Medulla oblongata (tissue), 1 donor: ENCODE measurements around the gene RTP5.

Experiments
- DNase-seq: peaks from one replicate; pipeline ENCODE4 v3.0.0-alpha.2; 2015; ENCODE audit errors: extremely low spot score

RTP5 gene

DNA sequence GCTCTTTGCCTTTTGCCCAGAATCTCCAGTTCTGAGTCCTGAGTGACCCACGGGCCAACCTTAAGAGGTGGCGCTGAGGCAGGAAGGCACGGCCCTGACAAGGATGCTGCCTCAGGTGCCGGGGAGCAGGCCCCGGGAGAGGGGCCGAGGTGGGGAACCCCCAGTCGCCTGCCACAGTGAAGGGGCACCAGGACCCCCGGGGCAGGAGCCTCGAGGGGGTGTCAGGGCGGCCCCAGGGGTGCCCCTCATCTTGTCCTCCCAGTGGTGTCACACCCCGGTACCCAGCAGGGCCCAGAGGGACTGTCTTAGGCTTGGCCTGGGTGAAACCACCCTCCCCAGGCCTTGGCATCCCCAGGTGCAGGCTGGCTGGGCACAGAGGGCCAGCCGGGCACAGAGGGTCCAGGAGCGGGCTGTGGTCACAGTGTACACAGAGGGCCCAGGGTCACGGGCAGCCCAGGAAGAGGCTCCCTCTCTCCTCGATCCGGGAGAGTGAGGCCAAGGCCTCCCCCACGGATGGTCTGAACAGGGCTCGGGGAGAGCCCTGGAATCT lies 11.9 kb upstream of the RTP5 start:
- no peak for DNase-seq

DNA sequence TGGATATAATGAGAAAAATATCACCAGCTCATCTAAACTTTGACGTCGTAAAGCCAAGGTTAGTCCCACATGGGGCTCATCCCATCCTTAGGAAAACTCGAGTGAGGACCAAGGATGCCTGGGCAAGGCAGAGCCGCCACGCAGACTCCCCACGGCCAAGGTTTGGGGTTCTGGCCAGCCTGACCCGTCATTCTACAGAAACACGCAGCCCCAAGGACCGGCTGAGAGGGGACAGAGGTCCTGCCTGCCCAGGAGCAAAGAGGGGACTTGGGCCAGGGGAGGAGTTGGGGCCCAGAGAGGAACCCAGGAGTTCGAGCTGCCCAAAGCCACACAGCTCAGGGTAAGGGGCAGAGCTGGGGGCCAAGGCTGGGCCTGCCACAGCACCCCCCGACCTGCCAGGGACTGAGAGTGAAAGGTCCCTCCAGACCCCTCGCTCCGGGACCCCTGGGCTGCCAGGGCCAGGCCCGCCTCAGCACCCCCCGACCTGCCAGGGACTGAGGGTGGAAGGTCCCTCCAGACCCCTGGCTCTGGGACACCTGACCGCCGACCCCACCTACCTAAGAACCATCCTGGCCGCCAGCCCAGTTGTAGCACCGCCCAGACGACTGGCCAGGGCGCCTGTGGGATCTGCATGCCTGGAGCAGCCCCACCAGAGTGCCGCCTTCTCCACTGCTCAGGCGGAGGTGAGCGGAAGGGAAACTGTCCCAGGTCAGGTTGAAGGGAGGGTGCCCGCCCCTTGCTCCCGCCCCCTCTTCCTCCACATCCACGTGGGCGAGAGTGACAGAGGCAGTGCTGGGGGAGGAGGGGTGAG lies 11.1 kb upstream of the RTP5 start, which contains the start of gene PDCD1:
Gene PDCD1 (minus strand): TSS at position 689 of the 811 bp plus-strand sequence. CDS start 56 bp downstream, at position 633.
- DNase-seq, result no peak

DNA sequence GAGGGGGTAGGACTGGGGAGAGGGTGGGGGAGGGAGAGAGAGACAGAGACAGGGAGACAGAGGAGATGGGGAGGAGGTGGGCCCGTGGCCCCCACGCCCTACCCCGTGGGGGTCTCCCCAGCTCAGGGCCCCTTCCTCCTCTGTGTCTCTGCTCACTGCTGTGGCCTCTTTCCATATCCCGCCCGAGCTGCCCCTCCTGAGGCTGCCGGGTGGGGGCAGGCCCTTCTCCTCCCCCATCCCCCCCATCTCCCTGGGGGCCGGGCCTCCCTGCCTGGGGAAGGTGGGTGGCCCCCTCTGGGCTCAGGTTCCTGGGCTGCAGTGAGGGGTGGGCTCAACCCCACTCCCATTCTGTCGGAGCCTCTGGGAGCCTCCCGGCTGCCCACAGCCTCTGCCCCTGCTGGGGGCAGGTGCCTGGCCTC lies 10.5 kb upstream of the RTP5 start:
- DNase-seq, result no peak

GRCh38 chr2:241859436-241860183 lies 9.9 kb upstream of the RTP5 start:
- DNase-seq, result peak; percentile 63

GRCh38 chr2:241860184-241861078 lies 9.1 kb upstream of the RTP5 start:
- DNase-seq, result no peak

GRCh38 chr2:241861264-241861663 lies 8.3 kb upstream of the RTP5 start:
- no peak for DNase-seq

DNA sequence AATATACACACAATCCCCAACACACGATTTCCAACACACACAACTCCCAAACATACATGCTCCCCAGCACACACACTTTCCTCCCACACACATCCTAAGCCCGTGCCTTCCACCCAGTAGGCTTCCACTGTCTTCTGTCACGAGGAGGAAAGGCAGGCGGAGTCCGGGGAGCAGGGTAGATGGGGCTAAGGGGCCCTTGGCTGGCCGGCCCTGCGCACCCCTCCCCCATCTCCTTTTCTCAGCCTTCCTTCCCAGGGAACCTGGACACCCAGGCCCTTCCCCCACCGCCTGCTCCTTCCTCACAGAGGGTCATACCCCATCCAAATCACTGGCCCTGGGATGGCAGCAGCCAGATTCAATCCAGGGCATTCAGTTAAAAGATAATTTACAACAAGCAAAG lies 7.4 kb upstream of the RTP5 start:
- DNase-seq, result no peak

DNA sequence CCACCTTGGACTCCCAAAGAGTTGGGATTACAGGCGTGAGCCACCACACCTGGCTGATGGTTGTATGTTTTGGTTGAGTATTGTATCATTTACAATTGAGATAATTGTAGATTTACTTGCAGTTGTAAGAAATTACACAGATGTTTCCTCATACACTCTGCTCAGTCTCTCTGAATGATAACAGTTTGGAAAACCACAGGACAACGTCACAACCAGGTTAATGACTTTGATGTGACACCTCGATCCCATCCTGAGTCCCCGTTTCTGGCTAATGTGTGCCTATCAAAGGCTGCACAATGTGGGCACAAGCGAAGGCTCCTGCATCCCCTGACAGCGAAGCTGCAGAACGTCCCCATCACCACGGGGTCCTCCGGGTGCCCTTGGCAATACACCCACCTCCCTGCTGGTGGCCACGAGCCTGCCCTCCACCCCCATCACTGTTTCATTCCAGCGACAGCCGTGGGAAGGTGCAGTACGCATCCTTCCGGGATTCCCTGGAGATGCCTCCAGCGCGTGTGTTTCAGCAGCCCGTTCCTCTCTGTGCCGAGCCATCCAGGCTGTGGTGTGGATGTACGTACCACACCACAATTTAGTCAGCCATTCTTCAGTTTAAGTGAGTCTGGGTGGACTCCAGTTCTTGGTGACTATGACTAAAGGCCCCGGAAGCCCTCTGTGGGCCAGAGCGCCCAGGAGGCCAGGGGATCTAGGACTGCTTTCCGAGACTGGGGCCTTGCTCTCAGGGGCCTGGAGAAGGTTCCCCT lies 6.6 kb upstream of the RTP5 start:
- no peak for DNase-seq

- no peak for DNase-seq
Measured at GRCh38 chr2:241863536-241863954, 6.0 kb upstream of the RTP5 start.

- DNase-seq, result no peak
Measured at GRCh38 chr2:241864168-241864849, 5.2 kb upstream of the RTP5 start.

DNA sequence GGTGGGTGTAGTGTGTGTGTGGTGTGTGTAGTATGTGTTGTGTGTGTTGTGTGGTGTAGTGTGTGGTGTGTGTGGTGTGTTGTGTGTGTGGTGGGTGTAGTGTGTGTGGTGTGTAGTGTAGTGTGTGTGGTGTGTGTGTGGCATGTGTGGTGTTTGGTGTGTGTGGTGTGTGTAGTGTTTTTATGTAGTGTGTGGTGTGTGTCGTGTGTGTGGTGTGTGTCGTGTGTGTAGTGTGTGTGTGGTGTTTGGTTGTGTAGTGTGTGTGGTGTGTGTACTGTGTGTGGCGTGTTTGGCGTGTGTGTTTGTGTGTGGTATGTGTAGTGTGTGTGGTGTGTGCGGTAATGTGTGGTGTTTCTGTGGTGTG lies 4.7 kb upstream of the RTP5 start:
- DNase-seq, result no peak

DNA sequence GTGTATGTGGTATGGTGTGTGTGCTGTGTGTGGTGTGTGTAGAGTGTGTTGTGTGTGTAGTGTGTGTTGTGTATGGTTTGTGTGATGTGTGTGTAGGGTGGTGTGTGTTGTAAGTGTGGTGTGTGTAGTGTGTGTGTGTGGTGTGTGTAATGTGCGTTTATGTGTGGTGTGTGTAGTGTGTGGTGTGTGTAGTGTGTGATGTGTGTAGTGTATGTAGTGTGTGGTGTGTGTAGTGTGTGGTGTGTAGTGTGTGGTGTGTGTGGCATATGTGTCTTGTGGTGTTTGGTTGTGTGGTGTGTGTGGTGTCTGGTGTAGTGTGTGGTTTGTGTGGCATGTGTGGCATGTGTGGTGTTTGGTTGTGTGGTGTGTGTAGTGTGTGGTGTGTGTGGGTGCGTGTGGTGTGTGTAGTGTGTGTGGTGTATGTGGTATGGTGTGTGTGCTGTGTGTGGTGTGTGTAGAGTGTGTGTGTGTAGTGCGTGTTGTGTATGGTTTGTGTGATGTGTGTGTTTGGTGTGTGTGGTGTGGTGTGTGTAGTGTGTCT lies 4.0 kb upstream of the RTP5 start:
- DNase-seq, result no peak

- DNase-seq, result peak; percentile 34
Measured at GRCh38 chr2:241865957-241866789, 3.4 kb upstream of the RTP5 start.

- no peak for DNase-seq
Measured at GRCh38 chr2:241866790-241867645, 2.5 kb upstream of the RTP5 start.

GRCh38 chr2:241867776-241868420 lies 1.6 kb upstream of the RTP5 start:
- DNase-seq, result no peak

- DNase-seq, result no peak
Measured at GRCh38 chr2:241868661-241869081, 858 bp upstream of the RTP5 start.

- no peak for DNase-seq
Measured at GRCh38 chr2:241870081-241870541, 582 bp downstream of the RTP5 start.
